Measurements from ENCODE around the gene RFNG.

RFNG gene

GRCh38 chr17:82008258-82008940, 43.2 kb downstream of the RFNG start:
- TF ChIP-seq POLR2A (IDR thresholded peaks at IDR 0.05; ENCODE audit: extremely low read depth, insufficient read length), result no peak
- TF ChIP-seq, protein P1, sequence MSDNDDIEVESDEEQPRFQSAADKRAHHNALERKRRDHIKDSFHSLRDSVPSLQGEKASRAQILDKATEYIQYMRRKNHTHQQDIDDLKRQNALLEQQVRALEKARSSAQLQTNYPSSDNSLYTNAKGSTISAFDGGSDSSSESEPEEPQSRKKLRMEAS (IDR thresholded peaks at IDR 0.05; ENCODE audit: low read depth, low read length), result no peak
- no peak overlapping the region for H3K4me3 ChIP-seq (ENCODE audit: low read depth, low read length)

GRCh38 chr17:82007495-82008257, 43.9 kb downstream of the RFNG start:
- no peak overlapping the region for H3K4me3 ChIP-seq (ENCODE audit: low read depth, low read length)
- DNase-seq (ENCODE audit: low read depth), result no peak
- TF ChIP-seq, protein P1 (IDR thresholded peaks at IDR 0.05; ENCODE audit: low read depth, low read length), result no peak
- TF ChIP-seq, protein P2, sequence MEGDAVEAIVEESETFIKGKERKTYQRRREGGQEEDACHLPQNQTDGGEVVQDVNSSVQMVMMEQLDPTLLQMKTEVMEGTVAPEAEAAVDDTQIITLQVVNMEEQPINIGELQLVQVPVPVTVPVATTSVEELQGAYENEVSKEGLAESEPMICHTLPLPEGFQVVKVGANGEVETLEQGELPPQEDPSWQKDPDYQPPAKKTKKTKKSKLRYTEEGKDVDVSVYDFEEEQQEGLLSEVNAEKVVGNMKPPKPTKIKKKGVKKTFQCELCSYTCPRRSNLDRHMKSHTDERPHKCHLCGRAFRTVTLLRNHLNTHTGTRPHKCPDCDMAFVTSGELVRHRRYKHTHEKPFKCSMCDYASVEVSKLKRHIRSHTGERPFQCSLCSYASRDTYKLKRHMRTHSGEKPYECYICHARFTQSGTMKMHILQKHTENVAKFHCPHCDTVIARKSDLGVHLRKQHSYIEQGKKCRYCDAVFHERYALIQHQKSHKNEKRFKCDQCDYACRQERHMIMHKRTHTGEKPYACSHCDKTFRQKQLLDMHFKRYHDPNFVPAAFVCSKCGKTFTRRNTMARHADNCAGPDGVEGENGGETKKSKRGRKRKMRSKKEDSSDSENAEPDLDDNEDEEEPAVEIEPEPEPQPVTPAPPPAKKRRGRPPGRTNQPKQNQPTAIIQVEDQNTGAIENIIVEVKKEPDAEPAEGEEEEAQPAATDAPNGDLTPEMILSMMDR (IDR thresholded peaks at IDR 0.05; ENCODE audit: low read depth, low read length), result no peak
- no peak for TF ChIP-seq MYC (IDR thresholded peaks at IDR 0.05; ENCODE audit: low read depth, low read length)
- TF ChIP-seq POLR2A (IDR thresholded peaks at IDR 0.05; ENCODE audit: extremely low read depth, insufficient read length), result no peak

More at GRCh38 chr17:82008258-82008940, 43.2 kb downstream of the RFNG start:
- DNase-seq (ENCODE audit: low read depth), result no peak

- TF ChIP-seq, protein P1 (IDR thresholded peaks at IDR 0.05; ENCODE audit: low read depth, low read length), result no peak
- TF ChIP-seq MYC (IDR thresholded peaks at IDR 0.05; ENCODE audit: low read depth, low read length), result no peak
- no peak for TF ChIP-seq POLR2A (IDR thresholded peaks at IDR 0.05; ENCODE audit: extremely low read depth, insufficient read length)
- TF ChIP-seq, protein P2 (IDR thresholded peaks at IDR 0.05; ENCODE audit: low read depth, low read length), result no peak
- DNase-seq (ENCODE audit: low read depth), result no peak
Observed at GRCh38 chr17:82007228-82007494, 44.5 kb downstream of the RFNG start.

DNA sequence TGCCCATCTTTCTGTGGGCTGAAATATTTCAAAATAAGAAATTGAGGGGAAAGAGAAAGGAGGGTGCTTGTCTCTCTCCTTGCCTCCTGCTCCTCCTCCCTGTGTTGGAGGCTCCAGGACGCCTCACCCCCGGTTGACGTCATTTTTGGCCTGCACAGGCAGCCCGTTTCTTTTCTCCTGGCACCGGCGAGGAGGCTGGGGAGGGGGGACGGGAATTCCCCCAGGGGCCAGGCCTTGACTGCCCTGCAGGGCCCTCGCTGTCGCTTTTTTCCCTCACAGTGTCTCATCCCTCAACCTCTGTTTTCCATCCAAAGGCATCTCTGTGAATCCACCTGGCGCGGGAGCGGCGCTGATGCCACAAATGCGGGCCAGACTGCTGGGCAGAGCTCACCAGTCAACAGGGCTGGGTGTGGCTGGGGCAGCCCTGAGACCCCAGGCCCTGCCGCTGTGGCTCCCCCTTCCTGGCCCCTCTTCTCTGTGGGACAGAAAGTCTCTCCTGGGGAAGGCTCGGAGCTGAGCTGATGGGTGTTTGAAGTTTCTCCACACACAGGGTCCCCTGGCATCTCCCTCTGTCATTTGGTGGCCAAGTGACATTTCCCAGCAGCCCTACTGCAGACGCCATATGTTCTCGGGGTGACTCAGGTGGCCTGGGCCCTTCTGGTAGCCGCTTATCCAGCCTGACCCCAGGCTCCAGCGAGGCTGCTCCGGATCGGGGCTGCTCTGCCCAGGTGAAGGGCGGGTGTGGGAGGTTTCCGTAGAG, 45.0 kb downstream of the RFNG start:
- no peak for DNase-seq (ENCODE audit: low read depth)
- TF ChIP-seq, protein P2 (IDR thresholded peaks at IDR 0.05; ENCODE audit: low read depth, low read length), result no peak
- no peak for TF ChIP-seq MYC (IDR thresholded peaks at IDR 0.05; ENCODE audit: low read depth, low read length)
- TF ChIP-seq, protein P1 (IDR thresholded peaks at IDR 0.05; ENCODE audit: low read depth, low read length), result no peak
- no peak for TF ChIP-seq POLR2A (IDR thresholded peaks at IDR 0.05; ENCODE audit: extremely low read depth, insufficient read length)
- H3K4me3 ChIP-seq (ENCODE audit: low read depth, low read length), result no peak overlapping the region

More at GRCh38 chr17:82007228-82007494, 44.5 kb downstream of the RFNG start:
- H3K4me3 ChIP-seq (ENCODE audit: low read depth, low read length), result no peak overlapping the region

GRCh38 chr17:82005701-82006348, 45.8 kb downstream of the RFNG start:
- no peak for DNase-seq (ENCODE audit: low read depth)
- no peak overlapping the region for H3K4me3 ChIP-seq (ENCODE audit: low read depth, low read length)
- TF ChIP-seq, protein P1 (IDR thresholded peaks at IDR 0.05; ENCODE audit: low read depth, low read length), result no peak
- TF ChIP-seq POLR2A (IDR thresholded peaks at IDR 0.05; ENCODE audit: extremely low read depth, insufficient read length), result no peak

Measured in NB4 (cell line).